HepG2 (cell line): ENCODE results near the gene LCA5. TPM values are rescaled to one million over a fixed set of nuclear protein-coding genes. Genes with fewer than 3 reads are reported as not detected.

Experiments used
- CAMTA2 ChIP-seq: sonication (generic); formaldehyde crosslinking; IDR thresholded peaks from 2 replicates; pipeline ENCODE4 v1.4.0; 2020; ENCODE audit warnings: mild to moderate bottlenecking, missing genetic modification reagents, borderline replicate concordance
- DPF2 ChIP-seq: sonication (generic); formaldehyde crosslinking; IDR thresholded peaks from 2 replicates; pipeline ENCODE4 v1.4.0; 2020; ENCODE audit warnings: mild to moderate bottlenecking, low read depth, missing genetic modification reagents, borderline replicate concordance
- ELF3 ChIP-seq: IDR thresholded peaks from 2 replicates; pipeline ENCODE4 v1.6.1; 2016; ENCODE audit warnings: missing genetic modification reagents, missing compliant biosample characterization
- FOXP1 ChIP-seq, 2 experiments: fragments of 450-650 bp in 1 of 2; IDR thresholded peaks; 2 replicates each; pipeline ENCODE4 v1.6.1; 2017 to 2018; ENCODE audit warnings: antibody characterized with exemption in 1 of 2
- HDAC2 ChIP-seq: sonication (generic); formaldehyde crosslinking; IDR thresholded peaks from 2 replicates; pipeline ENCODE4 v1.4.0; 2020; ENCODE audit warnings: missing genetic modification reagents
- HMGA1 ChIP-seq: sonication (generic); formaldehyde crosslinking; conservative IDR thresholded peaks from 2 replicates; pipeline ENCODE4 v1.4.0; 2020; ENCODE audit warnings: missing genetic modification reagents
- HNF4A ChIP-seq: sonication (generic); formaldehyde crosslinking; IDR thresholded peaks from 2 replicates; pipeline ENCODE4 v1.4.0; 2020; ENCODE audit warnings: missing genetic modification reagents
- MAFF ChIP-seq: IDR thresholded peaks from 2 replicates; pipeline ENCODE4 v1.6.1; 2011; ENCODE audit warnings: low read depth, low read length, improper control_type of control experiment
- MED1 ChIP-seq: sonication (generic); formaldehyde crosslinking; IDR thresholded peaks from 2 replicates; pipeline ENCODE4 v1.4.0; 2020; ENCODE audit warnings: missing genetic modification reagents
- MZF1 ChIP-seq: sonication (generic); formaldehyde crosslinking; IDR thresholded peaks from 2 replicates; pipeline ENCODE4 v1.8.1; 2023; ENCODE audit warnings: mild to moderate bottlenecking, missing genetic modification reagents, borderline replicate concordance
- NFE2 ChIP-seq: sonication (generic); formaldehyde crosslinking; IDR thresholded peaks from 2 replicates; pipeline ENCODE4 v1.4.0; 2020; ENCODE audit warnings: missing genetic modification reagents
- NFE2L2 ChIP-seq: fragments of 150-350 bp; IDR thresholded peaks from 2 replicates; pipeline ENCODE4 v1.6.1; 2014; ENCODE audit warnings: low read length
- PPARG ChIP-seq: conservative IDR thresholded peaks from 2 replicates; pipeline ENCODE4 v1.6.1; 2016; ENCODE audit warnings: missing biosample characterization, missing genetic modification reagents
- PTBP1 ChIP-seq: fragments of 200-400 bp; formaldehyde crosslinking; IDR thresholded peaks from 2 replicates; pipeline ENCODE4 v1.6.1; 2018; ENCODE audit warnings: low read length, low read depth; ENCODE audit not compliant: poor library complexity, severe bottlenecking
- RXRB ChIP-seq: IDR thresholded peaks from 2 replicates; pipeline ENCODE4 v1.6.1; 2016; ENCODE audit warnings: borderline replicate concordance, missing genetic modification reagents, missing compliant biosample characterization
- SATB2 ChIP-seq: sonication (generic); formaldehyde crosslinking; IDR thresholded peaks from 2 replicates; pipeline ENCODE4 v1.5.0; 2020; ENCODE audit warnings: missing genetic modification reagents
- SMAD9 ChIP-seq: sonication (generic); formaldehyde crosslinking; IDR thresholded peaks from 2 replicates; pipeline ENCODE4 v1.5.1; 2020; ENCODE audit warnings: mild to moderate bottlenecking, missing genetic modification reagents
- SMARCC2 ChIP-seq: fragments of 450-650 bp; IDR thresholded peaks from 2 replicates; pipeline ENCODE4 v1.6.1; 2017; ENCODE audit warnings: antibody characterized with exemption, mild to moderate bottlenecking
- SMARCE1 ChIP-seq: fragments of 450-650 bp; IDR thresholded peaks from 2 replicates; pipeline ENCODE4 v1.6.1; 2017; ENCODE audit warnings: borderline replicate concordance
- ZNF563 ChIP-seq: sonication (generic); formaldehyde crosslinking; IDR thresholded peaks from 2 replicates; pipeline ENCODE4 v1.8.0; 2022; ENCODE audit warnings: mild to moderate bottlenecking, moderate library complexity, missing genetic modification reagents
- polyA plus RNA-seq, 8 experiments: library from polyadenylated mRNA; depleted of rRNA in 3 of 8; stranded (reverse) in 7 of 8; unstranded in 1 of 8; fragments of >200 nt; fragmentation: Illumina TruSeq in 4 of 8; extraction: Trizol in 4 of 8; gene quantifications; 2 replicates each; pipeline versions ENCODE4 v1.2.1 to v1.2.3, GENCODE V29; 2011 to 2016; ENCODE audit warnings: low read depth in 4 of 8, missing spikeins in 1 of 8, mixed read lengths in 1 of 8; ENCODE audit not compliant: insufficient read depth in 1 of 8
- total RNA-seq, 5 experiments: library from RNA; depleted of rRNA; stranded (reverse); fragments of >200 nt; fragmentation: Illumina TruSeq; extraction: Trizol; gene quantifications; 2 replicates each; pipeline ENCODE4 v1.2.3, GENCODE V29; 2016; ENCODE audit warnings: low read depth in 1 of 5
- TF ChIP-seq, protein P1 (sequence below): IDR thresholded peaks from 2 replicates; pipeline ENCODE4 v1.4.0; 2020; ENCODE audit warnings: mild to moderate bottlenecking, missing genetic modification reagents
- TF ChIP-seq, protein P2 (sequence below): IDR thresholded peaks from 2 replicates; pipeline ENCODE4 v1.6.1; 2018; ENCODE audit warnings: missing genetic modification reagents

LCA5 gene
- total and polyA plus RNA-seq, 2 of the 13 experiments (the other 11 are each of a cell fraction or from before 2014, with no cell fraction given), result 0.84 to 4.6 TPM

DNA sequence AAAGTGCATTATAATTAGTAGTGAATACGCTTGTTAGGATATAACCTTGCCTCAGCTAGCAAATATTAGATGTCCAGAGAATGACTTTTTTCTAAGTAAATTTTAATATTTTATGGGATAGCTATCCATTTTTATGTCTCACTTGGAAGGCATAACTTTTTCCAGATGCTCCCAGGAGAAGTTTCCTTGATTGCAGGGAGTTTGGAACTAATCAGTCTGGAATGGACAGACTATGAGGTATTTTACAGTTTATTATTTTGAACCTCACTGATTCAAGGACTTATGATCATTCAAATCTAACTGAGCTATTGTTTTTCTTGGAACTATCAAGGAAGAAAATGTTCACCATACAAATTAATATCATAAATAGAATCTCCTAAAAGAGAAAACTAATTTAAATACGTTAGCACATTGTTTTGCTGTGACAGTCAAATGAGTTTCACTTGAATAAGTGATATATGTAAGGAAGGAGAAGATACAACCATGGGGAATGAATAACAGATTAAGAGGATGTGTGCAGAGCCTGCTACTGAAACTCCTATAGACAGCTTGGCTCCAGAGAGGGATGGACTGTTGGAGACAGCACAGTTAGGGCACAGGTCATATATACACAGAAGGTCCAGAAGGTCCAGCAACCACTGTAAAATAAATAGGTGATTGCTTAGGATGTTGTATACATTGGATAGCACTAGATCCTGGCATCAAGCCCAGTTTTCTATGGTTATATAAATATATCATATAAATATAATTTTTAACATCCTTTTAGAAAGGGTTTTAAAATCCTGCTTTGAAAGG lies 20.6 kb upstream of the LCA5 start (continued):
- TF ChIP-seq, protein P1, sequence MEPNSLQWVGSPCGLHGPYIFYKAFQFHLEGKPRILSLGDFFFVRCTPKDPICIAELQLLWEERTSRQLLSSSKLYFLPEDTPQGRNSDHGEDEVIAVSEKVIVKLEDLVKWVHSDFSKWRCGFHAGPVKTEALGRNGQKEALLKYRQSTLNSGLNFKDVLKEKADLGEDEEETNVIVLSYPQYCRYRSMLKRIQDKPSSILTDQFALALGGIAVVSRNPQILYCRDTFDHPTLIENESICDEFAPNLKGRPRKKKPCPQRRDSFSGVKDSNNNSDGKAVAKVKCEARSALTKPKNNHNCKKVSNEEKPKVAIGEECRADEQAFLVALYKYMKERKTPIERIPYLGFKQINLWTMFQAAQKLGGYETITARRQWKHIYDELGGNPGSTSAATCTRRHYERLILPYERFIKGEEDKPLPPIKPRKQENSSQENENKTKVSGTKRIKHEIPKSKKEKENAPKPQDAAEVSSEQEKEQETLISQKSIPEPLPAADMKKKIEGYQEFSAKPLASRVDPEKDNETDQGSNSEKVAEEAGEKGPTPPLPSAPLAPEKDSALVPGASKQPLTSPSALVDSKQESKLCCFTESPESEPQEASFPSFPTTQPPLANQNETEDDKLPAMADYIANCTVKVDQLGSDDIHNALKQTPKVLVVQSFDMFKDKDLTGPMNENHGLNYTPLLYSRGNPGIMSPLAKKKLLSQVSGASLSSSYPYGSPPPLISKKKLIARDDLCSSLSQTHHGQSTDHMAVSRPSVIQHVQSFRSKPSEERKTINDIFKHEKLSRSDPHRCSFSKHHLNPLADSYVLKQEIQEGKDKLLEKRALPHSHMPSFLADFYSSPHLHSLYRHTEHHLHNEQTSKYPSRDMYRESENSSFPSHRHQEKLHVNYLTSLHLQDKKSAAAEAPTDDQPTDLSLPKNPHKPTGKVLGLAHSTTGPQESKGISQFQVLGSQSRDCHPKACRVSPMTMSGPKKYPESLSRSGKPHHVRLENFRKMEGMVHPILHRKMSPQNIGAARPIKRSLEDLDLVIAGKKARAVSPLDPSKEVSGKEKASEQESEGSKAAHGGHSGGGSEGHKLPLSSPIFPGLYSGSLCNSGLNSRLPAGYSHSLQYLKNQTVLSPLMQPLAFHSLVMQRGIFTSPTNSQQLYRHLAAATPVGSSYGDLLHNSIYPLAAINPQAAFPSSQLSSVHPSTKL (CRISPR knock-in tag), result peak; percentile 51; the same call in 1 of the 2 replicates
- no peak for TF ChIP-seq SMARCC2
- no peak for TF ChIP-seq MAFF
- TF ChIP-seq RXRB (CRISPR knock-in tag), result peak; percentile 43; the same call in 1 of the 2 replicates
- peak; percentile 54; the same call in 1 of the 2 replicates for TF ChIP-seq DPF2 (CRISPR knock-in tag)
- no peak for TF ChIP-seq HMGA1 (CRISPR knock-in tag)
- TF ChIP-seq SMAD9 (CRISPR knock-in tag), result no peak
- TF ChIP-seq HDAC2 (CRISPR knock-in tag), result peak; percentile 52; the same call in 1 of the 2 replicates
- TF ChIP-seq HNF4A, result peak; percentile 82
- TF ChIP-seq NFE2, result no peak
- no peak for TF ChIP-seq NFE2L2
- peak; percentile 35; the same call in 1 of the 2 replicates for TF ChIP-seq ELF3
- no peak for TF ChIP-seq CAMTA2 (CRISPR knock-in tag)
- TF ChIP-seq PTBP1, result no peak
- no peak for TF ChIP-seq MZF1 (CRISPR knock-in tag)
- TF ChIP-seq FOXP1 (IDR thresholded peaks at IDR 0.05), result no peak
- peak; percentile 33; the same call in 1 of the 2 replicates for TF ChIP-seq FOXP1 (CRISPR knock-in tag; IDR thresholded peaks at IDR 0.05)
- TF ChIP-seq MED1 (CRISPR knock-in tag), result peak; percentile 53
- TF ChIP-seq, protein P2, sequence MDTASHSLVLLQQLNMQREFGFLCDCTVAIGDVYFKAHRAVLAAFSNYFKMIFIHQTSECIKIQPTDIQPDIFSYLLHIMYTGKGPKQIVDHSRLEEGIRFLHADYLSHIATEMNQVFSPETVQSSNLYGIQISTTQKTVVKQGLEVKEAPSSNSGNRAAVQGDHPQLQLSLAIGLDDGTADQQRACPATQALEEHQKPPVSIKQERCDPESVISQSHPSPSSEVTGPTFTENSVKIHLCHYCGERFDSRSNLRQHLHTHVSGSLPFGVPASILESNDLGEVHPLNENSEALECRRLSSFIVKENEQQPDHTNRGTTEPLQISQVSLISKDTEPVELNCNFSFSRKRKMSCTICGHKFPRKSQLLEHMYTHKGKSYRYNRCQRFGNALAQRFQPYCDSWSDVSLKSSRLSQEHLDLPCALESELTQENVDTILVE, result no peak
- TF ChIP-seq PPARG (CRISPR knock-in tag), result peak; percentile 88
- no peak for TF ChIP-seq SMARCE1
- no peak for TF ChIP-seq SATB2 (CRISPR knock-in tag)
- no peak for TF ChIP-seq ZNF563 (CRISPR knock-in tag)
